NT2/D1 (cell line): ENCODE results near the gene SPAM1.

Experiments used
- DNase-seq: peaks from one replicate; pipeline ENCODE4 v3.0.0-alpha.2; 2011; ENCODE audit warnings: low read depth, low spot score
- H3K27me3 ChIP-seq: 2 replicates; pipeline ENCODE4 v1.6.0; 2011; ENCODE audit warnings: mild to moderate bottlenecking; ENCODE audit not compliant: insufficient read length, insufficient read depth
- H3K36me3 ChIP-seq: 2 replicates; pipeline ENCODE4 v1.6.1; 2011; ENCODE audit warnings: mild to moderate bottlenecking, low read length, mixed read lengths; ENCODE audit not compliant: insufficient read depth, insufficient read length
- H3K4me1 ChIP-seq: 2 replicates; pipeline ENCODE4 v1.5.1; 2011; ENCODE audit not compliant: insufficient read depth, insufficient read length
- H3K4me3 ChIP-seq: 2 replicates; pipeline ENCODE4 v1.5.1; 2011; ENCODE audit warnings: low read depth; ENCODE audit not compliant: insufficient read length
- H3K9ac ChIP-seq: 2 replicates; pipeline ENCODE4 v1.6.0; 2011; ENCODE audit warnings: low read depth; ENCODE audit not compliant: insufficient read length
- H3K9me3 ChIP-seq: 2 replicates; pipeline ENCODE4 v1.5.1; 2011; ENCODE audit warnings: mild to moderate bottlenecking, low read length; ENCODE audit not compliant: insufficient read depth
- SUZ12 ChIP-seq: IDR thresholded peaks from 2 replicates; pipeline ENCODE4 v1.6.1; 2011; ENCODE audit not compliant: insufficient read length, insufficient read depth; ENCODE audit errors: extremely low read depth
- YY1 ChIP-seq: IDR thresholded peaks from 2 replicates; pipeline ENCODE4 v1.6.1; 2011; ENCODE audit not compliant: insufficient read length, insufficient read depth
- ZNF274 ChIP-seq: IDR thresholded peaks from 2 replicates; pipeline ENCODE4 v1.6.1; 2011; ENCODE audit warnings: mild to moderate bottlenecking, low read depth, low read length

The SPAM1 gene

GRCh38 chr7:123958186-123958703 is 33.2 kb downstream of the SPAM1 start:
- no peak for DNase-seq
- H3K4me3 ChIP-seq = no peak overlapping the region
- TF ChIP-seq YY1 = no peak
- no peak for TF ChIP-seq ZNF274
- TF ChIP-seq SUZ12 = no peak
- H3K27me3 ChIP-seq = no peaks in the 10 kb centered on the region
- no peak overlapping the region for H3K9ac ChIP-seq
- H3K9me3 ChIP-seq = no peaks in the 10 kb centered on the region
- no peaks in the 10 kb centered on the region for H3K4me1 ChIP-seq
- no peaks in the 10 kb centered on the region for H3K36me3 ChIP-seq

GRCh38 chr7:123961771-123962170 is 36.7 kb downstream of the SPAM1 start:
- H3K9me3 ChIP-seq = no peaks in the 10 kb centered on the region
- H3K9ac ChIP-seq = no peak overlapping the region
- H3K4me1 ChIP-seq = no peaks in the 10 kb centered on the region
- TF ChIP-seq YY1 (no peak), SUZ12 (no peak)
- no peak overlapping the region for H3K4me3 ChIP-seq
- H3K36me3 ChIP-seq = no peaks in the 10 kb centered on the region
- no peaks in the 10 kb centered on the region for H3K27me3 ChIP-seq
- no peak for DNase-seq

GRCh38 chr7:123966936-123967335 is 41.9 kb downstream of the SPAM1 start:
- no peaks in the 10 kb centered on the region for H3K27me3 ChIP-seq
- no peak for TF ChIP-seq SUZ12
- TF ChIP-seq ZNF274 = no peak
- no peak for TF ChIP-seq YY1
- no peak for DNase-seq
- no peak overlapping the region for H3K9ac ChIP-seq
- H3K36me3 ChIP-seq = no peaks in the 10 kb centered on the region
- no peaks in the 10 kb centered on the region for H3K4me1 ChIP-seq
- no peaks in the 10 kb centered on the region for H3K9me3 ChIP-seq
- no peak overlapping the region for H3K4me3 ChIP-seq

GRCh38 chr7:123972045-123972444 is 47.0 kb downstream of the SPAM1 start:
- H3K4me1 ChIP-seq = no peaks in the 10 kb centered on the region
- TF ChIP-seq SUZ12 (no peak), YY1 (no peak), ZNF274 (no peak)
- H3K9me3 ChIP-seq = no peaks in the 10 kb centered on the region
- no peak for DNase-seq
- no peaks in the 10 kb centered on the region for H3K27me3 ChIP-seq
- no peaks in the 10 kb centered on the region for H3K36me3 ChIP-seq
- no peak overlapping the region for H3K4me3 ChIP-seq
- no peak overlapping the region for H3K9ac ChIP-seq

GRCh38 chr7:123972831-123973230 is 47.8 kb downstream of the SPAM1 start:
- Histone ChIP-seq H3K9ac (no peak overlapping the region), H3K4me1 (no peaks in the 10 kb centered on the region), H3K4me3 (no peak overlapping the region), H3K9me3 (no peaks in the 10 kb centered on the region), H3K27me3 (no peaks in the 10 kb centered on the region), H3K36me3 (no peaks in the 10 kb centered on the region)
- no peak for DNase-seq
- no peak for TF ChIP-seq ZNF274
- TF ChIP-seq SUZ12 = no peak
- no peak for TF ChIP-seq YY1

GRCh38 chr7:123974326-123974908 is 49.4 kb downstream of the SPAM1 start:
- H3K9ac ChIP-seq = no peak overlapping the region

GRCh38 chr7:123975084-123975483 is 50.0 kb downstream of the SPAM1 start:
- Histone ChIP-seq H3K9me3 (no peaks in the 10 kb centered on the region), H3K4me3 (no peak overlapping the region), H3K27me3 (no peaks in the 10 kb centered on the region), H3K36me3 (no peaks in the 10 kb centered on the region), H3K9ac (no peak overlapping the region), H3K4me1 (no peaks in the 10 kb centered on the region)
- DNase-seq = no peak
- no peak for TF ChIP-seq YY1
- TF ChIP-seq ZNF274 = no peak
- no peak for TF ChIP-seq SUZ12

More at GRCh38 chr7:123974326-123974908, 49.4 kb downstream of the SPAM1 start:
- TF ChIP-seq YY1 = no peak
- no peaks in the 10 kb centered on the region for H3K36me3 ChIP-seq
- no peaks in the 10 kb centered on the region for H3K4me1 ChIP-seq
- H3K4me3 ChIP-seq = no peak overlapping the region
- no peaks in the 10 kb centered on the region for H3K27me3 ChIP-seq
- DNase-seq = no peak
- no peaks in the 10 kb centered on the region for H3K9me3 ChIP-seq

GRCh38 chr7:123977081-123977480 is 52.0 kb downstream of the SPAM1 start:
- Histone ChIP-seq H3K27me3 (no peaks in the 10 kb centered on the region), H3K36me3 (no peaks in the 10 kb centered on the region), H3K9ac (no peak overlapping the region), H3K4me3 (no peak overlapping the region), H3K9me3 (no peaks in the 10 kb centered on the region), H3K4me1 (no peaks in the 10 kb centered on the region)
- TF ChIP-seq YY1 = no peak
- no peak for TF ChIP-seq ZNF274
- no peak for TF ChIP-seq SUZ12
- no peak for DNase-seq
